ENCODE data around the gene PRAMEF15. TPM values are rescaled to one million over a fixed set of nuclear protein-coding genes. Genes with fewer than 3 reads are reported as not detected.

PRAMEF15 gene
- not detected in 5 replicates for total RNA-seq (2022; extraction: Qiagen RNA extraction; ENCODE audit: low read depth)

GRCh38 chr1:13315281-13315680, at the start of gene PRAMEF15:
TSS of gene PRAMEF15 (plus strand) at chr1:13315581. CDS start at chr1:13318408, 2,827 bp downstream.

GRCh38 chr1:13285037-13285436, 30.3 kb upstream of the PRAMEF15 start, which contains the start of gene PRAMEF8:
TSS of gene PRAMEF8 (minus strand) at chr1:13285137. CDS start at chr1:13284091, 1,046 bp downstream.

GRCh38 chr1:13303239-13303638, 12.1 kb upstream of the PRAMEF15 start, which contains the start of gene PRAMEF33:
TSS of gene PRAMEF33 (plus strand) at chr1:13303539. CDS start at chr1:13305955, 2,416 bp downstream.

GRCh38 chr1:13347034-13347433, 31.7 kb downstream of the PRAMEF15 start, which contains the start of gene PRAMEF14:
TSS of gene PRAMEF14 (minus strand) at chr1:13347134. CDS start at chr1:13345314, 1,820 bp downstream.

Other genes starting within 250 kb of the PRAMEF15 start
- not detected in 5 replicates for gene PRAMEF25, start 244.8 kb upstream of the PRAMEF15 start, total RNA-seq (2022; extraction: Qiagen RNA extraction; ENCODE audit: low read depth)
- gene HNRNPCL2, start 198.7 kb upstream of the PRAMEF15 start, total RNA-seq (2022; extraction: Qiagen RNA extraction; ENCODE audit: low read depth) = not detected in 5 replicates
- not detected in 5 replicates for gene PRAMEF26, start 159.6 kb upstream of the PRAMEF15 start, total RNA-seq (2022; extraction: Qiagen RNA extraction; ENCODE audit: low read depth)
- not detected in 5 replicates for gene HNRNPCL4, start 149.9 kb upstream of the PRAMEF15 start, total RNA-seq (2022; extraction: Qiagen RNA extraction; ENCODE audit: low read depth)
- not detected in 5 replicates for gene PRAMEF9, start 143.7 kb upstream of the PRAMEF15 start, total RNA-seq (2022; extraction: Qiagen RNA extraction; ENCODE audit: low read depth)
- gene PRAMEF13, start 114.2 kb upstream of the PRAMEF15 start, total RNA-seq (2022; extraction: Qiagen RNA extraction; ENCODE audit: low read depth) = not detected in 5 replicates
- gene PRAMEF18, start 89.4 kb upstream of the PRAMEF15 start, total RNA-seq (2022; extraction: Qiagen RNA extraction; ENCODE audit: low read depth) = not detected in 5 replicates
- gene PRAMEF5, start 61.4 kb upstream of the PRAMEF15 start, total RNA-seq (2022; extraction: Qiagen RNA extraction; ENCODE audit: low read depth) = not detected in 5 replicates
- not detected in 5 replicates for gene PRAMEF8, start 30.4 kb upstream of the PRAMEF15 start, total RNA-seq (2022; extraction: Qiagen RNA extraction; ENCODE audit: low read depth)
- gene PRAMEF33, start 12.0 kb upstream of the PRAMEF15 start, total RNA-seq (2022; extraction: Qiagen RNA extraction; ENCODE audit: low read depth) = not detected in 5 replicates
- not detected in 5 replicates for gene PRAMEF14, start 31.6 kb downstream of the PRAMEF15 start, total RNA-seq (2022; extraction: Qiagen RNA extraction; ENCODE audit: low read depth)
- not detected in 5 replicates for gene PRAMEF19, start 56.4 kb downstream of the PRAMEF15 start, total RNA-seq (2022; extraction: Qiagen RNA extraction; ENCODE audit: low read depth)
- not detected in 5 replicates for gene PRAMEF17, start 74.1 kb downstream of the PRAMEF15 start, total RNA-seq (2022; extraction: Qiagen RNA extraction; ENCODE audit: low read depth)
- gene PRAMEF20, start 94.9 kb downstream of the PRAMEF15 start, total RNA-seq (2022; extraction: Qiagen RNA extraction; ENCODE audit: low read depth) = not detected in 5 replicates
- not detected in 5 replicates for gene LRRC38, start 198.4 kb downstream of the PRAMEF15 start, total RNA-seq (2022; extraction: Qiagen RNA extraction; ENCODE audit: low read depth)